Astrocyte (in vitro differentiated cells and primary cell): ENCODE results near the gene ZNF485. TPM values are rescaled to one million over a fixed set of nuclear protein-coding genes. Genes with fewer than 3 reads are reported as not detected.
"Not testable (repeated sequence)": the region's sequence is repeated elsewhere in the genome, so short reads cannot be mapped to it uniquely, and the experiment has no call there.

ENCODE experiments used
- DNase-seq: peaks from one replicate; pipeline ENCODE4 v3.0.0-alpha.2; 2010; ENCODE audit warnings: low read depth
- FAIRE-seq: peaks from 2 replicates; lab custom pipeline; 2011; peaks lifted over from hg19 to GRCh38; lab: Jason Lieb, UNC
- H2AFZ ChIP-seq: 2 replicates; pipeline ENCODE4 v1.6.0; 2012; ENCODE audit warnings: low read depth, low read length, inconsistent platforms
- H3K27ac ChIP-seq: 2 replicates; pipeline ENCODE4 v1.5.1; 2011; ENCODE audit warnings: low read depth, low read length, inconsistent platforms
- H3K27me3 ChIP-seq: 2 replicates; pipeline ENCODE4 v1.6.0; 2011; ENCODE audit warnings: low read length, inconsistent platforms; ENCODE audit not compliant: insufficient read depth
- H3K36me3 ChIP-seq: 2 replicates; pipeline ENCODE4 v1.5.1; 2011; ENCODE audit warnings: low read length, inconsistent platforms; ENCODE audit not compliant: insufficient read depth
- H3K4me1 ChIP-seq: 2 replicates; pipeline ENCODE4 v1.5.1; 2011; ENCODE audit warnings: low read length, inconsistent platforms; ENCODE audit not compliant: insufficient read depth
- H3K4me2 ChIP-seq: 2 replicates; pipeline ENCODE4 v1.6.0; 2012; ENCODE audit warnings: low read length, inconsistent platforms
- H3K4me3 ChIP-seq: 2 replicates; pipeline ENCODE4 v1.5.1; 2011; ENCODE audit warnings: low read depth, mild to moderate bottlenecking, low read length, inconsistent platforms; ENCODE audit not compliant: insufficient read depth
- H3K79me2 ChIP-seq: 2 replicates; pipeline ENCODE4 v1.6.0; 2012; ENCODE audit warnings: mild to moderate bottlenecking, low read length, inconsistent platforms; ENCODE audit not compliant: insufficient read depth
- H3K9ac ChIP-seq: 2 replicates; pipeline ENCODE4 v1.6.0; 2012; ENCODE audit warnings: mild to moderate bottlenecking, low read length, inconsistent platforms
- H3K9me3 ChIP-seq: 2 replicates; pipeline ENCODE4 v1.5.1; 2012; ENCODE audit warnings: low read depth, mild to moderate bottlenecking, low read length, inconsistent platforms; ENCODE audit not compliant: insufficient read depth
- H4K20me1 ChIP-seq: 2 replicates; pipeline ENCODE4 v1.6.0; 2012; ENCODE audit warnings: low read length, inconsistent platforms; ENCODE audit not compliant: insufficient read depth
- H3K27ac Mint-ChIP-seq: one replicate; pipeline ENCODE4 v1.8.0; 2021; ENCODE audit warnings: mild to moderate bottlenecking, mixed read lengths; ENCODE audit not compliant: unreplicated experiment
- H3K27me3 Mint-ChIP-seq: one replicate; pipeline ENCODE4 v1.8.0; 2021; ENCODE audit warnings: low read depth, mixed read lengths; ENCODE audit not compliant: unreplicated experiment
- H3K36me3 Mint-ChIP-seq: one replicate; pipeline ENCODE4 v1.8.0; 2021; ENCODE audit warnings: low read depth, mixed read lengths; ENCODE audit not compliant: unreplicated experiment
- H3K4me1 Mint-ChIP-seq: one replicate; pipeline ENCODE4 v1.8.0; 2021; ENCODE audit warnings: low read depth, mixed read lengths; ENCODE audit not compliant: unreplicated experiment
- H3K4me3 Mint-ChIP-seq: one replicate; pipeline ENCODE4 v1.8.0; 2021; ENCODE audit warnings: mild to moderate bottlenecking, moderate library complexity, mixed read lengths; ENCODE audit not compliant: unreplicated experiment
- H3K9me3 Mint-ChIP-seq: one replicate; pipeline ENCODE4 v1.8.0; 2021; ENCODE audit warnings: mild to moderate bottlenecking, mixed read lengths; ENCODE audit not compliant: unreplicated experiment
- EZH2 ChIP-seq: IDR thresholded peaks from 2 replicates; pipeline ENCODE4 v1.6.1; 2012; ENCODE audit warnings: mild to moderate bottlenecking, low read length, inconsistent platforms; ENCODE audit not compliant: insufficient read depth
- total RNA-seq: library from RNA; stranded (reverse); gene quantifications from 2 replicates; pipeline ENCODE4 v1.2.1, GENCODE V29; 2021
- TF ChIP-seq, protein P1 (sequence below): IDR thresholded peaks from 2 replicates; pipeline ENCODE4 v1.5.1; 2011; ENCODE audit warnings: low read depth, mild to moderate bottlenecking, inconsistent platforms, low read length, moderate library complexity; ENCODE audit not compliant: insufficient read depth

ZNF485 gene
- total RNA-seq, 1 donor from 2014 or later = 4.3 TPM

DNA sequence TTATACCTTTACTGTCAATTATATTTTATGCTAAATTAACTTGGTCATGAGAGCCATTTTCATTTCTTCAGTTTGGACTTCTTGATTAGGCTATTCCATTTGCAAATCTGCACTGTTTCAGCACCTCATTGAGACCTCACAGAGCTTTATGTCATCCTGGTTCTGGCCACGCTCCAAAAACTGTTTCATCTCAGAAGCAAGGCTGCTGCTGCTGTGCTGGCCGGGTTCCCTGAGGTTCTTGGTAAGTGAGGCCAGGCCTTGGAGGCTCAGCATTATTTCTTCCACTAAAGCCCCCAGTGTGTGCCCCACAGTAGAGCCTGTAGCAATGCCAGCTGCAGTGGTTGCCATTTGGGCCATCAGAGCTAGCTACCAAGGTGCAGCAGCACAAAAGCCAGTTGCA is 7.8 kb upstream of the ZNF485 start:
- H3K27me3 Mint-ChIP-seq = peaks cover 22% of the 10 kb centered on the region
- FAIRE-seq (no peak), DNase-seq (no peak)
- no peaks in the 10 kb centered on the region for H3K36me3 ChIP-seq
- no peak overlapping the region for H3K9ac ChIP-seq
- H4K20me1 ChIP-seq = no peaks in the 10 kb centered on the region
- H3K27me3 ChIP-seq = no peaks in the 10 kb centered on the region
- H3K9me3 ChIP-seq = no peaks in the 10 kb centered on the region
- H2AFZ ChIP-seq = no peak overlapping the region
- H3K4me1 ChIP-seq = no peaks in the 10 kb centered on the region
- no peaks in the 10 kb centered on the region for H3K79me2 ChIP-seq
- no peak overlapping the region for H3K4me2 ChIP-seq
- H3K27ac Mint-ChIP-seq = no peak overlapping the region
- no peak overlapping the region for H3K27ac ChIP-seq
- no peak for TF ChIP-seq EZH2
- TF ChIP-seq, protein P1, sequence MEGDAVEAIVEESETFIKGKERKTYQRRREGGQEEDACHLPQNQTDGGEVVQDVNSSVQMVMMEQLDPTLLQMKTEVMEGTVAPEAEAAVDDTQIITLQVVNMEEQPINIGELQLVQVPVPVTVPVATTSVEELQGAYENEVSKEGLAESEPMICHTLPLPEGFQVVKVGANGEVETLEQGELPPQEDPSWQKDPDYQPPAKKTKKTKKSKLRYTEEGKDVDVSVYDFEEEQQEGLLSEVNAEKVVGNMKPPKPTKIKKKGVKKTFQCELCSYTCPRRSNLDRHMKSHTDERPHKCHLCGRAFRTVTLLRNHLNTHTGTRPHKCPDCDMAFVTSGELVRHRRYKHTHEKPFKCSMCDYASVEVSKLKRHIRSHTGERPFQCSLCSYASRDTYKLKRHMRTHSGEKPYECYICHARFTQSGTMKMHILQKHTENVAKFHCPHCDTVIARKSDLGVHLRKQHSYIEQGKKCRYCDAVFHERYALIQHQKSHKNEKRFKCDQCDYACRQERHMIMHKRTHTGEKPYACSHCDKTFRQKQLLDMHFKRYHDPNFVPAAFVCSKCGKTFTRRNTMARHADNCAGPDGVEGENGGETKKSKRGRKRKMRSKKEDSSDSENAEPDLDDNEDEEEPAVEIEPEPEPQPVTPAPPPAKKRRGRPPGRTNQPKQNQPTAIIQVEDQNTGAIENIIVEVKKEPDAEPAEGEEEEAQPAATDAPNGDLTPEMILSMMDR = no peak
- H3K4me3 Mint-ChIP-seq = no peak overlapping the region
- H3K9me3 Mint-ChIP-seq = peaks cover 21% of the 10 kb centered on the region
- H3K4me3 ChIP-seq = no peak overlapping the region
- peaks cover 7% of the 10 kb centered on the region for H3K4me1 Mint-ChIP-seq
- no peaks in the 10 kb centered on the region for H3K36me3 Mint-ChIP-seq

DNA sequence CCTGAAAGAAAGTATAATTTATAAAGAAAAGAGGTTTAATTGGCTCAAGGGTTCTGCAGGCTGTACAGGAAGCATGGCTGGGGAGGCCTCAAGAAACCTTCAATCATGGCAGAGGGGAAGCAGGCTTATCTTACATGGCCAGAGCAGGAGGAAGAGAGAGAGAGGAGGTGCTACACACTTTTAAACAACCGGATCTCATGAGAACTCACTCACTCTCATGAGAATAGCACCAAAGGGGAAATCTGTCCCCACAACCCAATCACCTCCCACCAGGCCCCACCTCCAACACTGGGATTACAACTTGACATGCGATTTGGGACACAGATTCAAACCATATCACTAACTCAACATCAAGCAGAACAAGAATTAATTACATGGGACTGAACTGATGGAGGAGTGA is 6.9 kb upstream of the ZNF485 start:
- no peak overlapping the region for H3K27ac Mint-ChIP-seq
- H3K27me3 Mint-ChIP-seq = peaks cover 19% of the 10 kb centered on the region
- Histone ChIP-seq H3K27ac (no peak overlapping the region), H3K4me3 (no peak overlapping the region), H3K27me3 (no peaks in the 10 kb centered on the region), H4K20me1 (no peaks in the 10 kb centered on the region), H3K4me1 (no peaks in the 10 kb centered on the region), H3K36me3 (no peaks in the 10 kb centered on the region), H2AFZ (no peak overlapping the region), H3K9ac (no peak overlapping the region), H3K9me3 (no peaks in the 10 kb centered on the region), H3K4me2 (no peak overlapping the region), H3K79me2 (no peaks in the 10 kb centered on the region)
- H3K4me3 Mint-ChIP-seq = no peak overlapping the region
- H3K9me3 Mint-ChIP-seq = peaks cover 18% of the 10 kb centered on the region
- DNase-seq (no peak), FAIRE-seq (no peak)
- TF ChIP-seq, protein P1 = no peak
- TF ChIP-seq EZH2 = no peak
- H3K4me1 Mint-ChIP-seq = peaks cover 7% of the 10 kb centered on the region
- H3K36me3 Mint-ChIP-seq = no peaks in the 10 kb centered on the region

DNA sequence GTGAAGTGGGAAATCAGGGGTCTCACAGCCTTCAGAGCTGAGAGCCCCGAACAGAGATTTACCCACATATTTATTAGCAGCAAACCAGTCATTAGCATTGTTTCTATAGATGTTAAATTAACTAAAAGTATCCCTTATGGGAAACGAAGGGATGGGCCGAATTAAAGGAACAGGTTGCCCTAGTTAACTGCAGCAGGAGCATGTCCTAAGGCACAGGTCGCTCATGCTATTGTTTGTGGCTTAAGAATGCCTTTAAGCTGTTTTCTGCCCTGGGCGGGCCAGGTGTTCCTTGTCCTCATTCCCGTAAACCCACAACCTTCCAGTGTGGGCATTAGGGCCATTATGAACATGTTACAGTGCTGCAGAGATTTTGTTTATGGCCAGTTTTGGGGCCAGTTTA is 4.7 kb upstream of the ZNF485 start:
- H3K79me2 ChIP-seq = not testable (repeated sequence)

More for the DNA sequence above, 4.7 kb upstream of the ZNF485 start:
- H3K27me3 ChIP-seq, H3K4me1 Mint-ChIP-seq, H3K27ac Mint-ChIP-seq, H2AFZ ChIP-seq, H3K4me3 ChIP-seq, H3K4me1 ChIP-seq, H3K36me3 Mint-ChIP-seq, H3K9me3 ChIP-seq, H3K4me3 Mint-ChIP-seq, H4K20me1 ChIP-seq, H3K9ac ChIP-seq, H3K27ac ChIP-seq, DNase-seq, H3K4me2 ChIP-seq, FAIRE-seq, H3K36me3 ChIP-seq: not testable (repeated sequence)
- Mint-ChIP-seq H3K9me3 (peaks cover 22% of the 10 kb centered on the region), H3K27me3 (peaks cover 15% of the 10 kb centered on the region)
